Stimulated activated CD4-positive, alpha-beta T cell treated with anti-CD3 and anti-CD28 coated beads, Interleukin-12 subunit alpha, Interleukin-12 subunit beta, amount 100 ng/mL, for 4 hours (primary cell): ENCODE data around the gene CCDC188.

Experiments used
- DNase-seq: peaks from one replicate; pipeline ENCODE4 v3.0.0-alpha.2; 2020

CCDC188 gene

DNA sequence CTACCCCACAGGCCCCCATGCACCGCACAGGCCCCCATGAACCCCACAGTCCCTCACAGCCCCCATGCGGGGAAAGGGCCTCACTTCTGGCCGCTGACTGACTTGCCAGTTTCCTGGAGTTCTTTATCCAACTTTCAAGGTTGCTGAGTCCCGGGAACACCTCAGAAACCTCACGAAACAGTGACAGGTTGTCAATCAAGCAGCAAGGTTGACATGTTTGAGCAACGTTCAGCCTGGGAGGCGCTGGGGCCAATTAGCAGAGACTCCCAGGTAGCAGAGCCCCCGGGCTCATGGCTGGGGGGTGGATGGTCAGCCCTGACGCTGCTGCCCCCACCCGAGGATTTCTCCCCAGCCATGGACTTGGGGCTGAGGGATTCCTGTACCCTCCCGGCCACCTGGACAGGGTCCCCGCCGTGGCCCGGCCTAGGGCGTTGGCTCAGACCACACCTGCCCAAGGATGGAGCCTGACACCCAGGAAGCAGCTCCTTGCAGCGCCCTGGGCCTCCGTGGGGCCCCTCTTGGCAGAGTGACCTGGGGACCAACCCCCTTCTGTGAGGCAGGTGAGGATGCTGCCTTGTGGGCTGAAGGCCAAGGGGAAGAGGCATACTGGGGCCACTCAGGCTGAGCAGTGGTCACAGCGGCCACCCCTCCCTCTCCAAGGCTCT, 33.8 kb upstream of the CCDC188 start:
- no peak for DNase-seq

DNA sequence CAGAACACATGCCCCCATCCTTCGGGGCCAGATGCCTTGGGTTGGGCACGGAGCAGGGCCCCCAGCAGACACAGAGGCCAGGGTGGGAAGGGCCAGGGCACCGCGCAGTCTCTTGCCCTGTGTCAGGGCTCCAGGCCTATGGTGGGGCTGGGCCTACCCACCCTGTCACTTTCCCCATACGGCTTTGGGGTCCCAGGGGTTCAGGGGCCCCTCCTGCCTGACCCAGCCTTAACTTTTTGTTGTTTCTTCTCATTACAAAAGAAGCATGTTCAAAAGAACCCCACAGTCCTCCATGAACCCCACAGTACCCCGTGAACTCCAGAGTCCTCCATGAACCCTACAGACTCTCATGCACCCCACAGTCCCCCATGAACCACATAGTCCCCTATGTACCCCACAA, 33.0 kb upstream of the CCDC188 start:
- DNase-seq, result no peak

DNA sequence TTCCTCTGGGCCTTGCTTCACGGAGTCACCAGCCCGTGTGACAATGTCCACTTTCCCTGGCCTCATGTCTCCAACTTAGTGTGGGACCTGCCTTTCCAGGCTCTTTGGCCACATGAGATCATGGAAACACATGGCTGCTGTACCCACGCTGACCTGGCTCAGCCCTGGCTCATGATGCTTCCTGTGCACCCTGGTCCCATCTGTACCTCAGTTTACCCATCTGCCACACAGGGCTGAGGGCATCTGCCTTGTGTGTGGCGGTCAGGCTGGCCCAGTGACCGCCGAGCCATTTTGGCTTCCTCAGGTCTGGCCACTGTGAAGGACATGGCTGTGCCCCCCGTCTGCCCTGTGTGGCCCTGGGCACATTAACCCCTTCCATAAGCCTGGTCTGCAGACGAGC, 32.2 kb upstream of the CCDC188 start:
- no peak for DNase-seq

DNA sequence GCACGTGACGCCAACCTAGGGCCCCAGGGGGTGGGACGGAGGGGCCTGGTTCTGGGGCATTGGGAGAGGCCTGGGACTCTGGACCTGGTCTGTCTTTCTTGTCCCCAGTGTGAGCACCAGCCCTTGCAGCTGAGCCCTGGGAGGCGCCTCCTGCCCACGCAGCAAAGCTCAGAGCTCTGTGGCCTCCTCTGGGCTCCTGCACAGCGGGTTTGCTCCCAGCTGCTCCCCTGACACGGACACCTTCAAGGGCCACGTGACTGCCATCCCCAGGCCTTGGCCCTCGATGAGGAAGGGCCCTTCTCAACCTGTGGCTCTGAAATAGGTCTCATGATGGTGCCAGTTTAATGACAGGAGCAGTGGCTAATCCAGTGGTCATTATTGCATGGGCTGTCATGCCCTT, 31.5 kb upstream of the CCDC188 start:
- no peak for DNase-seq

DNA sequence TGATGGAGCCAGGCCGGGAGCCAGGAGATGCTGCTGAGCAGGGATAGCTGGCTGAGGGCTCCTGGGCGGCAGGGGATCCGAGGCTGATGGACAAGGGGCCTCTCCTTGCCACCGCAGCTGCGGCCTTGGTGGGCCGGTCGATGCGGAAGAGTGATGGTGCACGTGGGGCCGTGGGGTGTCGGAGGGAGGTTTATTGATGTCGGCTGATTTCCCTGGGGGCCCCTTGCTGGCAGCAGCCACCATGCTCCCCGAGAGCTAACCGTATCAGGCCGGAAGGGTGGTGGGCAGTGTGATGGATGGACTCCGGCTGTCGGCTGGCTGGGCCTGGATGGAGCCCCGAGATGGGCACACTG, 31.0 kb upstream of the CCDC188 start:
- no peak for DNase-seq

DNA sequence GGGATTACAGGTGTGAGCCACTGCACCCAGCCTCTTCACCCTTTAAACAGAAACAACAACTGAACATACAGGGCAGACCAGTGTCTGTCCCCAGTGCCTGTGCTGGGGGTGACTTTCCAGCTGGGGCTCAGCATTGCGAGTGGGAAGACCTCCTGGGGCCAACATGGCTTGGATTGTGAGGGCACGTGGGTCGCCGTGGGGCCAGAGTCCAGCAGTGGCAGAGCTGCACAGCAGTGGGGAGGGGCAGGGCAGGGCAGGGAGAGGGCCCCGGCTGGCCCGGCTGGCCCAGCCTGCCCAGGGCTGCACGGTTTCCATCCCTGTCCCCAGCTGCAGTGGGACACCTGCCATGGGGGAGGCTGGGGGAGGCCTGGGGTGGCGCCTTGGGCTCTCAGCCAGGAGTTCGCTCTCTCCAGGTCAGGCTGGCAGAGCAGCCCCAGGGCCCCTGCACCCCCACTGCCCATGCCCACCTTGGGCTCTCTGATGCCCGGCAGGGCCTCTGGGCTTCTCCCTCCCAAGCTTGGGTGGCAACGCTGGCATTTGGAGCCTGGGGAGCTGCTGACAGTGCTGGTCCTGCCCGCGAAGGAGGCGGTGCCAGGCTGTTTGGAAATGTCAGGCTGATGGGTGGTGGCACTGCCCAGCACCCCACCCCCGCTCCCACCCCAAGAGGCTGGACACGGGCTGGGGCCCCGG, 30.5 kb upstream of the CCDC188 start:
- no peak for DNase-seq

DNA sequence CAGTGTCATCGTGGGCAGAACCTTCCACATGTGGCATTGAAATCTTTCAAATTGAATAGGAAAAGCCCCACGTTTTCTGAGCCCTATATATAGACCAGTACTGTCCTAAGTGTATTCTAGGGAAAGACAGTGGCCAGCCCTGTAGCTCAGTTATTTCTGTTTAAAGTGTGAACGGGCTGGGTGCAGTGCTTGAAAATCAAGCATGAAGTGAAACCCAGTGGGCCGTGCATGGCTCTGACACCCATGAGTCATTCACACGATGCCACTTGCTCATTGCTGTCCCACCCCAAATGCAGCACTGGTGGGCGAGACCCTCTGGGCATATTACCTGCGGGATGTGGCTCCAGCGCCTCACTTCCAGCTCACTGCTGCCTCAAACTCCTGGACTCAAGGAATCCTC, 29.8 kb upstream of the CCDC188 start:
- no peak for DNase-seq

DNA sequence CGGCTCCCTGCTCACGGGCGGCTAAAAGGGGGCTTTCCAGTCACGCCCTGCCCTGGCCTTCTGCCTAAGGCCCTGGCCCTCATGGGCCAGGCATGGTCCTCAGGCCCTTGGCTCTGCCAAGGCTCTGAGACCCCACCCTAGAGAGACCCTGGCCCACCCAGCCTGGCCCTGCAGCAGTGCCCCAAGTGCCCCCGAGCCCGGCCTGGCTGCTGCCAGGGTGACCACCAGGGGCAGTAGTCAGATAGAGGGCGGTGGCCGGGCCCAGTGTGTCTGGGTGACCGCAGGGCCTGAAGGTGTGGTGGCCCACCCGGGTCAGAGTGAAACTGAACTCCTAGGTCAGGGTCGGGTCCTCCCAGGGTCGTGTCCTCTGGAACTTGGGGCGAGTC, 29.4 kb upstream of the CCDC188 start:
- DNase-seq, result no peak

DNA sequence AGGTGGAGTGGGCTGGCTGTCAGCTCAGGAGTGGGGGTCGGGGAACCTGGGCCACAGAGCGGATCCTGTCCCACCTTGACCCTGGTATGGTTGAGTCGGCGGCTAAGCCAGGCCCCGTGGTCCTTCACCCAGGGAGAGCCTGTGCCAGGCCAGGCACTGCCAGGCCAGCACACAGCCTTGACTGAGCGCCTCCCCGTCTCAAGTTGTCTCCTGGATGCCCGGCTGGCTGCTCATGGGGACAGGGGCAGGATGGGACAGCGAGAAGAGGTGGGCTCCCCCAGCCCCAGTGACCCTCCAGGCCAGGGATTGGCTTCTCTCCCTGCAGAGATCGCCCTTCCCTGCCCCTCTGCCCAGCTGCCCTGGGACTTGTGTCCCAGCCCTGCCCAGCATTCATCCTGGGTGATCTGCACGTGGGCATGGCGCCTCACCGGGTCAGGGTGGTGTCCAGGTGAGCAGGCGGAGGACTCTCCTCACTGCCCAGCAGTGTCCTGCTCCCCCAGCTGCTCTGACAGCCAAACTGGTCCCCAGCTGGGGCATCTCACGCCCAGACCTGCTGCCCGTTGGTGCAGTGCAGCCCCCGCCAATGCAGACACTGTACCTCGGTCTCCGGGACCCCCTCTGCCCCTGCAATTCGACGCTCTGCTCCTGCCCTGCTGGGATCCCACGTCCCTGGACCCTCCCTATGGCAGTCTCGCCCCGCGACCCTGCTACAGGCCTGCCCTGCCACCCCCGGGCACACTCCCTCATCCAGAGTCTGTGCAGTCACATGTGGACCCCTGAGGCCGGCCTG, 28.8 kb upstream of the CCDC188 start:
- DNase-seq, result no peak

DNA sequence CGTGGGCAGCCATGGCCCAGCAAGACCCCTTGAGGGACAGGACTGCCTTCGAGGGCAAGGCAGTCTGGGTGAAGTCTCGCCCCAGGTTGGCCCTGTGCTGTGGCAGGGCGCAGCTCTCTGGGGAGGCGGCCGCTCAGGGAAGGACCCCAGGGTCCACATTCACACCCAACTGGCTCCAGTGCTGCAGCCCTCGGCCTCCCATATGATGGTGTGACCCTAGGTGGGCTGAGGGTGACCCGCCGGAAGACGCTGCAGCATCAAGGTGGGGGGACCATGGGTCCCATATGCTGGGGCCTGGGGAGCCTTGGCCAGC, 28.0 kb upstream of the CCDC188 start:
- DNase-seq, result no peak

DNA sequence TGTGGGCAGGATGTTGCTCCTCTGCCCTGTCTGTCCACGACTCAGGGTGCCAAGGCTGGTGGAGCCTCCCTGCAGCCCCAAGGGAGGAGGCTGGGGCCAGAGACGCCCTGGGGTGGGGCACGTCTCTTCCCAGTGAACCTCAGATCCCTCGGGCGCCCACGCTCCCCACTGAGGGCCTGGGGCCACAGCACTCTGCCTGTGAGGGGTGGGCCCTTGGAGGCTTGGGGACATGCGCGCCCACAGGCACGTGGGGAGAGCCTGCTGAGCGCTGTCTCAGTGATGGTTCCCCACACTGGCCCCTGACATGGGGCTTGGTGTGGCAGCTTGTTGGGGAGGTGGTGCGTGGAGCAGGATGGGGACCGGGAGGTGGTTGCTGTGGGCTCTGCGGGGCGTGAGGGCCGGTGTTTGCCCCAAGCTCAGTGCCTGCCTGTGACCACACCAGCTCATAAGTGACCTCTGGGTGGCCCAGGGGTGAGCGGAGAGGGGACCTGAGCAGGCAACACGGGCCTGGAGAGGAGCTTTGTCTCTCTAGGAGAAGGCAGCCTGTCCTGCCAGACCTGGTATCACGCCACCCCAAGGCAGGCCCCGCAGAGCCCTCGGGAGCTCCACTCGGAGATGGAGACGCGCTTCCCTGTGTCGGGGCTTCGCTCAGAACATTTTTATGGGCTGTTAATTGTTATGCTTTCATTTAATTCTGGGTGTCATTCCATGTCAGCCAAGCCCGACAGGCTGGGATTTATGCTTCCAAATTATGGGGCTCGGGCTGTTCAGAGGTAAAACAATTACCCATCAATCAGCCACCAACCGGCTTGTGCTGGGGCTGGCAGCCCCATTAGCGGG, 27.4 kb upstream of the CCDC188 start:
- no peak for DNase-seq

DNA sequence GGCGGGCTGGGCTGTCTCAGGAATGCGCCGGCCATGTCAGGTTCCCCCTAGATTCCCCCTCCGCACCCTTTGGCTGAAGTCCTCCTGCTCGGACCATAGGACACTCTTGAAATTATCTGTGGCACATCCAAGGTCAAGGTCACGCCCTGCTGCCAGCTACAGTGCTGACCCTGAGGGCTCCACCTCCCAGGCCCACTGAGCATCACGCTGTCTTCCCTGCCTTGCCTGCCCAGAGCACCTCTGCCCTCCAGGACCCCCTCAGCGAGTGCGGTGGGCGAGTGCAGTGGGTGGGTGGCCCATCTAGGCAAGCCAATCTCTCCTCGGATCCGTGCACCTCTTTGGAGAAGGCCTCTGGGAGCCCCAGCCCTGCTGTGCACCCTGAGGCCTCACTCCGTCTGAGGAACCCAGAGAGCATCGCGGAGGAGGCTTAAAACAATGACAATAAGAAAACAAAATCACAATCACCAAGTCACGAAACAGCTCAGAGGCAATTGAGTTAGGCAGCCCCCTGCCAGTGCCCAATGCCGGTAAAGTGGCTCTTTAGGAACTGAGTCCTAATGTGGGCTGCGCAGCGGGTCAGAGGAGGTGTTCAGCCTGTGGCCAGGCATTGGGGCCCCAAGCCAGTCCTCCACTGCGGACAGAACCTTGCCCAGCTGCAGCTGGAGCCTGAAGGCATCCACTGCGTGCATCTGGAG, 26.5 kb upstream of the CCDC188 start:
- DNase-seq, result no peak

DNA sequence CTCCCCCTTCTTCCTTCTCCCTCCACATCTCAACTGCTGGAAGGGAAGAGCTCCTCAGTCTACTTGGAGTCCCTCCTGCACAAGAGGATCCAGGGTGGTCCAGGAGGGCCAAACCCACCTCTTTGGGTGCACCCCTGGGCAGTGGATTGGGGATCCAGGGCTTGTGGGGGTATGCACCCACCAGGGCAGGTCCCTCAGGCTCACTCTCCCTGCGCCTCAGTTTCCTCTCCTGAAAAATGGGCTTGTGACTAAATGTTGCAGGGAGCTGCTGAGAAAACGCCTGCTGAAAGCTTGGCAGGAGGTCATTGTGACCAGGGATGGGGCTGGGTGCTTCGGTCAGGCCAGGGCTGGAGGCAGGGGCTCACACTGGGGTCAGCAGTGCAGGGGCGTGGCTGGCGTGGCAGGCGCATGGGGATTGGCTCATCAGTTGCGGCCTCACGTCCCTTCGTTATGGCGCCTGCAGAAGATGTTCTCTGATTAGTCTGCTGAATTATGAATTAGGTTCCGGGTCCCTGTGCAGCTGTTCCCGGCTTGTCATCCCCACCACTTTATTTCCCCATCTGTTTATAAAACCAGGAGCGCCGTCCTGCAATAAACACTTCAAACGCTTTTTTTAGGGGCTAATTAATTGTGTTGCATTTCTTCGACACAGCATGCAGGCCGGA, 25.7 kb upstream of the CCDC188 start:
- DNase-seq, result no peak

DNA sequence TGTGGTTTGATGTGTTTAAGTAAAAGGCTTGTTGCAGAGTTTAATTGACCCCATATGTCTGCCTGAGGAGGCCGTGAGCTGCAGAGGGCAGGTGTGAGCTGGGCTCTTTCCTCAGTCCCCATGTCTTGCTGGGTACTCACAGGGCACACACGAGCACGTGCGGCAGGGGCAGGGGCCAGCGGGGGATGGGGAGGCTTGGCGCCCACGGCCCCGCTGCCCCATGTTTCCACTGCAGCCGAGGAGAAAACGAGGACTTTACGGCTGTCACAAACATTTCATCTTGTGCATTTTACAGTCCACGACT, 24.7 kb upstream of the CCDC188 start:
- no peak for DNase-seq

DNA sequence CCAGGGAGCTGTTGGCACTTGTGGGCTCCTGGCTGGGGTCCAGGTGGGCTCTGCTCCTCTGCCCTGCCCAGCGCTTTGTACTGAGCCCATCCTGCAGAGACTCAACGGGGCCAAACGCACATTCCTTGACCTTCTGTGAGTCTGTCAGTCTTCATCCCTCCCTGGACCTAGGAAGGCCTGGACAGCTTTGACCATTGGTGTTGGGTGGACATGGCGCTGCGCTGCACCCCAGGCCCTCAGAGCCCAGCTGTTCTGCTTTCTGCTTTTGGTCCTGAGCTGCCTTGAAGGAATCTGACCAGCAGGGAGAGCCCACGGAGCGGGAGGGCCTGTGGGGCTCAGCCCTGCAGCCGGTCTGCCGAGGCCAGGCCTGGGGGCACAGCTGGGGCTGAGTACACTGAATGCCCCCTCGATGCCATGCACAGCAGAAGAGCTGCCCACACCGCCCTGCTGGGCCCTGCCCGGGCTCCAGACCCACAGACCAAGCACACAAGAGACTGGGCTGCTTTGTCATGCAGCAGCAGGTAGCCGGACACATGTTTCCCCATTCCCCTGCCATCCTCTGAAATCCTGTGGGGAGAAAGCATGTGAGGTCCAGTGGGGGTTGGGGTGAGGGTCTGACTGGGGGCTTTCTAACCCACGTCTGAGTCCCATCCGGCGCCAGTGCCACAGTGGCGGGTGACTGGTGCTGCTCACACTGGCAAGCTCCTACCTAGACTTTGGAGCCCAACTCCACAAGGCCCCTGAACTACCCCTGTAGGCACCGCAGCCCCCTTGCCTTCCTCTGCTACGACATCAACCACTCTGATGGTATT, 24.1 kb upstream of the CCDC188 start:
- DNase-seq, result no peak

DNA sequence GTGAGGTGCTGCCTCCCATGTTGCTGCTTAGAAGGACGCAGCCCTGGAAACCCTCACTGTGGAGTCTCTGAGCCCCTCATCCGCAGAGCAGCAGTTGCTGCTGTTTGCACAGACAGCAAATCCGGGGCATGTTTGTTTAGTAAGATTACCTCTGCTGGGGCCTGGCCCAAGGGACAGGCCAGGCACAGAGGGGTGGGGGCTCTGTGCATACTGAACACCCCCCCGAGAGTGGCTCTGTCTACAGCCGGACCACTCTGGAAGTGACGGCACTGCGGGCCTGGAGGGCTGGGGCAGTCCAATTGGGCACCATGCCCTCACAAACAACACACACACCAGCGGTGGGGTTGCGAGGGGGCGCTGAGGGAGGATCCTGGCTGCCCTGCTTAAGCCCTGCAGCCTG, 22.9 kb upstream of the CCDC188 start:
- DNase-seq, result no peak

DNA sequence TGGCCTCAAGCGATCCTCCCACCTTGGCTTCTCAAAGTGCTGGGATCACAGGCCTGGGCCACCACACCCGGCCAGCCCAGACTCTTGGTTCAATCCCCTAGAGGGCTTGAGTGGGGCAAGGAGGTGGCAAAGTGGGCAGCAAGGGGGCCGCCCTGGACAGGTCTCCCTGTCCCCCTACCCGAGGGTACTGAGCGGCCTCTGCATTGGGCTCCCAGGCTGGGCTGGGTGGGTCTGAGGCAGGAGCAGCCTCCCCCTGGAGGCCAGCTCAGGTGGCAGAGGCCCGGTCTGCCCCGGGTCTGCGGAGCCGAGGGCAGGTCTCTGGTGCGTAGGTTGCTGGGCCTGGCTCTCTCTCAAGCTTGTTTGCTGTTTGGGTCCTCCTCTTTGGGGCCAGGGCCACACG, 22.4 kb upstream of the CCDC188 start:
- no peak for DNase-seq

DNA sequence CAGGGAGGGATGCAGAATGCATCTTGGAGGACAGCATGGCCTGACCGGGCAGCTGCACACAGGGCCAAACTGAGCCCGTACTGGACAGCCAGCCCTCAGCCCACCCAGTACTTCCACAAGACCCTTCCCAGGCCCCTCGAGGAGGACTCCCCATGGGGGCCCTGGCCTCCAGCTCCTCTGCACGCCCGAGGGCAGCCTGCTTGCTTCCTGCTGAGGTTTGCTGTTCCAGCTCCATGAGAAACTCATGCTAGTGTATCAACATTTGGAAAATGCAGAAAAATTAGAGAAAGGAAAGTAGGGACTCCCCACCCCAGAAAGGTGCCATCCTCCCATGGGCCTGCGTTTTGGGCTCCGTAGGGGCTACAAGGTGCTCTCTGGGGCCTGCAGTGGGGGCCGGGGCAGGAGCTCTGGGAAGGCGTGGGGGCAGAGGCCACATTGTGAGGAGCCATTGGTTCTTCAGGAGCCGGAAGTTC, 21.3 kb upstream of the CCDC188 start:
- no peak for DNase-seq

DNA sequence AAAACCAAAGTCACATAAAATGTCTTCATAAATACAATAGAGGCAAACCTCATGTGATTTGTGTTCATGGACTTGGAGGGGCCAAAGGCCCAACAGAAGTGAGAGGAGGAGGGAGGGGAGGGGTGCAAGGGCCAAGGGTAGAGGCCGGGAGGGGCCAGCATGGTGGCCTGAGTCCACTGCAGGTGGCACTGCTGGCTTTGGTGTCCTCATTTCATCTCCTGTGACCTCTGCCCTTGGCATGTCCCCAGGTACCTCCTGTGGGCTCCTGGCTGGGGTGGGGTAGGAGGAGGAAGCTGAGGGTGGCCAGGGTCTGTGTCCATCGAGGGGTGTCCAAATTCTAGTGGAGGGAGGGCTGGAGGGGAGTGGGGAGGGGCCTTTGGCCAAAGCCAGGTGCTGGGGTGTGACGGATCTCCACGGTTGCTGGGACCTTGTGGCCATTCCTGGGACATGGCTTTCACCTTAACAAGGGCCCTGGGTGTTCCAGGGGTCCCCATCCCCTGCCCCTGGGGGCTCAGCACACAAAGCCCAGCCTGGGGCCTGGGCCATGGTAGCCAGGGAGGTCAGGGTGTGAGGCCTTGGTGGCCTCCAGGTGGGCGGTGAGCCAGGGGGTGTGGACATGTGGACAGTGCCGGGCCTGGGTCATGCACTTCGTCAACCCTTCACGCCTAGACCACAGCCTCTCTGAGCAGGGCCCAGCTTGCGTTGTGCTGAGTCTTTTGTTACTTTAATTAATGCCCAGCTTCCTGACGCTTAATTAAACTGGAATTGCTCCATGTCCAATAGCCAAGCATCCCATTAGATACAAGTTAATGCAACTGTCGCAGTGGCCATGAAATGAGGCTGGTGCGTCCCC, 20.7 kb upstream of the CCDC188 start:
- no peak for DNase-seq

DNA sequence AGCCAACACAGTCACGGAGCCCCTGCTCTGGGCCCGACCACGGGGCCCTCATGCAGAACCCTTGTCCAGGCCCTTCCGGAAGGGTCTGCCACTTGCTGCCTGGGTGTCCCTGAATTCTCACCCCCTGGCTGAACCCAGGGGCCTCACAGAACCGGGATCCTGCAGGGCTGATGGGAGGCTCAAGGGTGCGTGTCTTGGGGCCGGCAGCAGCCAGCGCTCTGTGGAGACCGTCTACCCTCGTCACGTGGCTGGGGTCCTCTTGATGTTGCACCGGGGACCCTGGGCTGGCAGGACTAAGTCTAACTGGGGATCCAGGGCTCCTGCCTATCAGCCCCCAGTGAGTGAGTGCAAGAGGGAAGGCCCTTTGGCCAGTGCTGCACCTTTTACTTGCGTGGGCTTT, 19.3 kb upstream of the CCDC188 start:
- no peak for DNase-seq
